ENCODE data around the gene CDC27. TPM values are rescaled to one million over a fixed set of nuclear protein-coding genes. Genes with fewer than 3 reads are reported as not detected.
"Not testable (repeated sequence)": the region's sequence is repeated elsewhere in the genome, so short reads cannot be mapped to it uniquely, and the experiment has no call there.

Gene CDC27
- total RNA-seq, 4 donors from 2014 or later = 38.7 to 87.6 (median 64.5) TPM

DNA sequence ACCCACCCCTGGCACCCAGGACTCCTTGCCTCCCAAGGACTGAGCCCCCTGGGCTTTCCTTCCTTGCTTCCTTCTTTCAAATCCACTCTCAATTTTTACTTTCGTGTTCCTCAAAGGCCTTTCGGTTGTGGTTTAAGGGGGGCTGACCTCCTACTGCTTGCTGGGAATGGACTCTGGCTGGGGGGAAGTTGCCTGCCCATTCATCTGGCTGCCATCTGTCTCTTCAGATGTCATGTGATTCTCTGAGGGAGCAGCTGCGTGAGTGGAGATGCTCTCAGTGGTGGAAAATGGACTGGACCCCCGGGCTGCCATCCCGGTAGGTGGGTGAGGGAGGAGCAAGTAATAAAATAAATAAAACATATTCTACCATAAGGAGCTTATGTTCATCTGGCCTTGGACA, 116.2 kb downstream of the CDC27 start:
- peaks cover 0 to 6% (median 0%) of the 10 kb centered on the region in 4 donors for H3K4me1 ChIP-seq
- H3K27ac ChIP-seq = no peak overlapping the region
- no peaks in the 10 kb centered on the region for H3K27me3 ChIP-seq
- 51 to 60% methylated on average over 5 of the region's 5 CpGs for WGBS, 2 donors
- TF ChIP-seq, protein P1, sequence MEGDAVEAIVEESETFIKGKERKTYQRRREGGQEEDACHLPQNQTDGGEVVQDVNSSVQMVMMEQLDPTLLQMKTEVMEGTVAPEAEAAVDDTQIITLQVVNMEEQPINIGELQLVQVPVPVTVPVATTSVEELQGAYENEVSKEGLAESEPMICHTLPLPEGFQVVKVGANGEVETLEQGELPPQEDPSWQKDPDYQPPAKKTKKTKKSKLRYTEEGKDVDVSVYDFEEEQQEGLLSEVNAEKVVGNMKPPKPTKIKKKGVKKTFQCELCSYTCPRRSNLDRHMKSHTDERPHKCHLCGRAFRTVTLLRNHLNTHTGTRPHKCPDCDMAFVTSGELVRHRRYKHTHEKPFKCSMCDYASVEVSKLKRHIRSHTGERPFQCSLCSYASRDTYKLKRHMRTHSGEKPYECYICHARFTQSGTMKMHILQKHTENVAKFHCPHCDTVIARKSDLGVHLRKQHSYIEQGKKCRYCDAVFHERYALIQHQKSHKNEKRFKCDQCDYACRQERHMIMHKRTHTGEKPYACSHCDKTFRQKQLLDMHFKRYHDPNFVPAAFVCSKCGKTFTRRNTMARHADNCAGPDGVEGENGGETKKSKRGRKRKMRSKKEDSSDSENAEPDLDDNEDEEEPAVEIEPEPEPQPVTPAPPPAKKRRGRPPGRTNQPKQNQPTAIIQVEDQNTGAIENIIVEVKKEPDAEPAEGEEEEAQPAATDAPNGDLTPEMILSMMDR (IDR thresholded peaks at IDR 0.05) = no peak
- TF ChIP-seq POLR2A (IDR thresholded peaks at IDR 0.05) (no peak), EP300 (IDR thresholded peaks at IDR 0.05) (no peak)
- H3K9me3 ChIP-seq = no peaks in the 10 kb centered on the region
- no peak overlapping the region for H3K4me3 ChIP-seq
- H3K36me3 ChIP-seq = no peaks in the 10 kb centered on the region
- peak in 1 of 2 donors; percentile 13 for DNase-seq (ENCODE audit: low spot score in 2 of 2)

GRCh38 chr17:47071171-47071570, 117.9 kb downstream of the CDC27 start:
- 76 to 91% methylated on average over 2 of the region's 2 CpGs for WGBS, 2 donors
- not testable (repeated sequence) for H3K4me3 ChIP-seq, H3K27me3 ChIP-seq

DNA sequence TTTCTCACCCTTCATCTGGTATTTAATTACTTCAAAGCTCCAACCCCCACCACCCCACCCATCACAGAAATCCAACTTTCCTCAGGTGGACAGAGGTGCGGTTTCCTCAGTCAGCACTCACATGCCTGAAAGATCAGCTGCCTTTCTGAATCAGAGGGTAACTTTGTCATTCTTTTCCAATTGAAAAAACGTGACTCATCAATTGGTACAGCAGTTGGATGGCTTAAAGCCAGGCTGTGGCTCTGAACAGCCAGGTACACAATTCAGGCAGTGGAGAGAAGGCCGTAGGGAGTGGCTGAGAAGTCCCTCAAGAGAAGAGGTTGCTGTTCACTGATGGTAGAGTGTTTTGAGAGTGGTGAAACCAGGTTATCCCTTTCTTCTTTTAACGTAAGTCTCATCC, 118.8 kb downstream of the CDC27 start:
- not testable (repeated sequence) for H3K27ac ChIP-seq; H3K36me3 ChIP-seq; H3K4me3 ChIP-seq; H3K27me3 ChIP-seq; DNase-seq (ENCODE audit: low spot score in 2 of 2); H3K9me3 ChIP-seq
- WGBS, 2 donors = 67 to 81% methylated on average over 4 of the region's 4 CpGs
- peaks cover 0 to 23% (median 0%) of the 10 kb centered on the region in 4 donors for H3K4me1 ChIP-seq

More at GRCh38 chr17:47071171-47071570, 117.9 kb downstream of the CDC27 start:
- H3K36me3 ChIP-seq; DNase-seq (ENCODE audit: low spot score in 2 of 2); H3K27ac ChIP-seq; H3K9me3 ChIP-seq: not testable (repeated sequence)
- H3K4me1 ChIP-seq = peaks cover 0 to 19% (median 0%) of the 10 kb centered on the region in 4 donors

Other genes with a start within 250 kb of the CDC27 start
- under 1 TPM in 1 of 4 donors, not detected in 3; 0.59 TPM for gene RPRML, start 210.0 kb downstream of the CDC27 start, total RNA-seq
- gene MYL4, start 20.1 kb upstream of the CDC27 start, total RNA-seq = 1 to 10 TPM in 1 of 4 donors, not detected in 3; 1.5 TPM
- gene ITGB3, start 64.5 kb upstream of the CDC27 start, total RNA-seq = 10 to 100 TPM; 17.5 to 26.7 (median 22.1) TPM
- gene EFCAB13, start 134.7 kb upstream of the CDC27 start, total RNA-seq = 10 to 100 TPM in 2 of 4 donors, 1 to 10 TPM in 2; 6.5 to 15.1 (median 10.2) TPM

Measured in tibial nerve (tissue), 4 donors.